Ovary (tissue), 3 donors: ENCODE measurements around the gene PTPN20.

Experiments used
- CTCF ChIP-seq, 3 donors: fragments of 450-650 bp in 2 of 3; fragments of 200-600 bp in 1 of 3; IDR thresholded peaks; one replicate each; pipeline versions ENCODE4 v1.5.1 to v1.8.0; 2016 to 2022; ENCODE audit warnings: antibody characterized with exemption in 3 of 3, mild to moderate bottlenecking in 1 of 3
- EP300 ChIP-seq: sonication (generic); formaldehyde crosslinking; IDR thresholded peaks from one replicate; pipeline ENCODE4 v1.6.1; 2017; ENCODE audit warnings: antibody characterized with exemption
- POLR2A ChIP-seq: fragments of 450-650 bp; IDR thresholded peaks from one replicate; pipeline ENCODE4 v1.6.1; 2017; ENCODE audit warnings: antibody characterized with exemption, mild to moderate bottlenecking, moderate library complexity
- donor health status: DM: no; HTN: no; CAD: no.

DNA sequence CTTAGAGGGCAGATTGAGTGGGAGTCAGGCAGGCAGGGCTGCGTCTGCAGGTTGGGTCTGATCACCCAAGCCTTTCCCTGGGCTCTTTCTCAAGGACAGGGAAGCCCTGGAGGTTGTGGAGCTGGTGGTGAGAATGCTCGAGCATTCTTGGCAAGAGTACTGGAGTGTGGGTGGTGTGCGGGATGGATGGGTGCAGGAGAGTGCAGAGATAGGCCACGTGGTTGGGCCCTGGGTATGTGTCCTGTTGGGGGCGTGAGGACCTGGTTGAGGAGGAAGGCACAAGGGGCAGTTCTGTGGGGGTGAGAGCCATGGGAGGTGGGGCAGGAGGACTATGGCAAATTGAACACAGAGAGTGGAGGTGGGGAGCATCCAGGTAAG, 135.9 kb downstream of the PTPN20 start:
- TF ChIP-seq POLR2A (no peak), EP300 (no peak), CTCF (IDR thresholded peaks at IDR 0.05) (no peak)
